Measurements from ENCODE around the gene RPP21. TPM values are rescaled to one million over a fixed set of nuclear protein-coding genes. Genes with fewer than 3 reads are reported as not detected.
A peak's percentile ranks its signal among the peaks of the same experiment; 100 is the strongest.

RPP21 gene
- total RNA-seq, 2 experiments from 2014 or later = 50.4 to 88.1 TPM

GRCh38 chr6:30345852-30346251 is 896 bp downstream of the RPP21 start:
- peaks cover 7% of the 10 kb centered on the region; the same call in 1 of the 2 replicates for H3K79me2 ChIP-seq (ENCODE audit: insufficient read depth, low read depth, low read length)
- BruUV-seq (replicated peaks) = TSS peak; percentile 60
- no peaks in the 10 kb centered on the region for H3K9me2 ChIP-seq (ENCODE audit: insufficient read depth, low read length)
- CTCF ChIA-PET (ENCODE audit: unreplicated experiment) = interaction anchor here (0.7 kb wide), 1 partner anchor 138 kb away, joined by 3 read pairs; no protein-coding TSS in a partner anchor
- POLR2A ChIA-PET = interaction anchor here (0.6 kb wide), 2 partner anchors 9 to 25 kb away, joined by 3 read pairs; no protein-coding TSS in a partner anchor
- intact Hi-C loops (cut with micrococcal nuclease; ENCODE audit: unreplicated experiment) = loop anchor here (1.0 to 10.0 kb wide), 4 partner anchors 19 to 281 kb away; partner anchors contain the start of genes POLR1H, PPP1R11 and TRIM26
- H3K4me1 ChIP-seq (ENCODE audit: insufficient read depth, low read length, poor library complexity, severe bottlenecking) = peaks cover 29% of the 10 kb centered on the region
- H3K4me2 ChIP-seq (ENCODE audit: low read length) = peak overlapping the region; percentile 79
- H3K9me3 ChIP-seq (ENCODE audit: low read length) = no peaks in the 10 kb centered on the region
- peaks cover 23% of the 10 kb centered on the region for H3K36me3 ChIP-seq (ENCODE audit: insufficient read depth, low read length)
- DNase-seq (ENCODE audit: low spot score) = no peak
- TF ChIP-seq, protein P1, sequence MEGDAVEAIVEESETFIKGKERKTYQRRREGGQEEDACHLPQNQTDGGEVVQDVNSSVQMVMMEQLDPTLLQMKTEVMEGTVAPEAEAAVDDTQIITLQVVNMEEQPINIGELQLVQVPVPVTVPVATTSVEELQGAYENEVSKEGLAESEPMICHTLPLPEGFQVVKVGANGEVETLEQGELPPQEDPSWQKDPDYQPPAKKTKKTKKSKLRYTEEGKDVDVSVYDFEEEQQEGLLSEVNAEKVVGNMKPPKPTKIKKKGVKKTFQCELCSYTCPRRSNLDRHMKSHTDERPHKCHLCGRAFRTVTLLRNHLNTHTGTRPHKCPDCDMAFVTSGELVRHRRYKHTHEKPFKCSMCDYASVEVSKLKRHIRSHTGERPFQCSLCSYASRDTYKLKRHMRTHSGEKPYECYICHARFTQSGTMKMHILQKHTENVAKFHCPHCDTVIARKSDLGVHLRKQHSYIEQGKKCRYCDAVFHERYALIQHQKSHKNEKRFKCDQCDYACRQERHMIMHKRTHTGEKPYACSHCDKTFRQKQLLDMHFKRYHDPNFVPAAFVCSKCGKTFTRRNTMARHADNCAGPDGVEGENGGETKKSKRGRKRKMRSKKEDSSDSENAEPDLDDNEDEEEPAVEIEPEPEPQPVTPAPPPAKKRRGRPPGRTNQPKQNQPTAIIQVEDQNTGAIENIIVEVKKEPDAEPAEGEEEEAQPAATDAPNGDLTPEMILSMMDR (conservative IDR thresholded peaks at IDR 0.05; ENCODE audit: low read length) = no peak
- H4K20me1 ChIP-seq (ENCODE audit: insufficient read depth, low read length) = no peaks in the 10 kb centered on the region
- peak overlapping the region; percentile 82 for H3K4me3 ChIP-seq (ENCODE audit: low read depth, low read length, poor library complexity, severe bottlenecking)
- H3K27ac ChIP-seq (ENCODE audit: low read depth, low read length, poor library complexity, severe bottlenecking) = no peak overlapping the region
- 0 out of 2 replicates have a peak overlapping the region, but pooled peaks have one; percentile 25 for H2AFZ ChIP-seq (ENCODE audit: low read length)

- DNase-seq (ENCODE audit: low spot score) = no peak
- peaks cover 29% of the 10 kb centered on the region for H3K4me1 ChIP-seq (ENCODE audit: insufficient read depth, low read length, poor library complexity, severe bottlenecking)
- H3K4me2 ChIP-seq (ENCODE audit: low read length) = no peak overlapping the region
- BruUV-seq (replicated peaks) = no TSS peak
- no peak overlapping the region for H3K4me3 ChIP-seq (ENCODE audit: low read depth, low read length, poor library complexity, severe bottlenecking)
- no peak overlapping the region for H3K27ac ChIP-seq (ENCODE audit: low read depth, low read length, poor library complexity, severe bottlenecking)
- CTCF ChIA-PET (ENCODE audit: unreplicated experiment) = no interaction called here
- no peak overlapping the region for H2AFZ ChIP-seq (ENCODE audit: low read length)
- no peaks in the 10 kb centered on the region for H4K20me1 ChIP-seq (ENCODE audit: insufficient read depth, low read length)
- TF ChIP-seq, protein P1 (conservative IDR thresholded peaks at IDR 0.05; ENCODE audit: low read length) = no peak
- POLR2A ChIA-PET = no interaction called here
- no peaks in the 10 kb centered on the region for H3K9me3 ChIP-seq (ENCODE audit: low read length)
- peaks cover 7% of the 10 kb centered on the region; the same call in 1 of the 2 replicates for H3K79me2 ChIP-seq (ENCODE audit: insufficient read depth, low read depth, low read length)
- no peaks in the 10 kb centered on the region for H3K9me2 ChIP-seq (ENCODE audit: insufficient read depth, low read length)
- intact Hi-C loops (cut with micrococcal nuclease; ENCODE audit: unreplicated experiment) = loop anchor here (5.0 to 10.0 kb wide), 2 partner anchors 112 to 284 kb away; partner anchors contain the start of genes POLR1H and PPP1R11
- peaks cover 13% of the 10 kb centered on the region for H3K36me3 ChIP-seq (ENCODE audit: insufficient read depth, low read length)
These were observed 4.0 kb downstream of the RPP21 start for GRCh38 chr6:30348957-30349356.

DNA sequence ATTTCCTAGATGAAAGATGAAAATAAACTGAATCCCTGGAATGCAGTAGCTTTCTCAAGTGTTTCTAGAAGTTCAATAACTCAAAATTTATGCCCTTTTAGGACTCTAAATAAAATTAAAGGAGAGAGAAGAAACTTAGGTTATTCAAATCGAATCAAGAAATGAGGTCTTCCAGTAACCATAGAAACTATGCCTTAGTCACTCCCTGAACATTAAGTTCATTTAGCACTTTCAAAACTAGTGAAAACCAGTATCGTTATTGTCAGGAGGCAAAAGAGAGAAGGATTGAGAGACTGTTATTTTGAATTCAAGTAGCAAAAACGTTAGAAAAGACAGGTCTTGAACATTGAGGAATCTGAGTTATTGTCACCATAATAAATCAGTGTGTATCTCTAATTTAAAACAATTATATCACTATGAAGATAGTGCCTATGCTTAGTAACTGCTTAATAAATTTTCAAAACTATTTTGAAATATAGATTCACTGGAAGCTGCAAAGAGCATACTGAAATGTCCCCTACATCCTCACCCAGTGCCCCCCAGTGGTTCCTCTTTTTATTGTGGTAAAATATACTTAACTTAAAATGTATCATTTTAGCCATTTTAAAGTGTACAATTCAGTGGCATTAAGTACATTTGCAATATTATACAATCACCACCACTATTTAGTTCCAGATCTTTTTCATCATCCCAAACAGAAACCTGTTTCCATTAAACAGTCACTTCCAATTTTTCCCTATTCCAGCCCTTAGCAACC is 4.6 kb downstream of the RPP21 start:
- H3K36me3 ChIP-seq (ENCODE audit: insufficient read depth, low read length) = peaks cover 13% of the 10 kb centered on the region
- H2AFZ ChIP-seq (ENCODE audit: low read length) = no peak overlapping the region
- H3K9me3 ChIP-seq (ENCODE audit: low read length) = no peaks in the 10 kb centered on the region
- H3K4me3 ChIP-seq (ENCODE audit: low read depth, low read length, poor library complexity, severe bottlenecking) = no peak overlapping the region
- H3K4me1 ChIP-seq (ENCODE audit: insufficient read depth, low read length, poor library complexity, severe bottlenecking) = peaks cover 29% of the 10 kb centered on the region
- 0 out of 2 replicates have a peak overlapping the region, but pooled peaks have one; percentile 12 for H3K4me2 ChIP-seq (ENCODE audit: low read length)
- H3K27ac ChIP-seq (ENCODE audit: low read depth, low read length, poor library complexity, severe bottlenecking) = no peak overlapping the region
- intact Hi-C loops (cut with micrococcal nuclease; ENCODE audit: unreplicated experiment) = loop anchor here (5.0 to 10.0 kb wide), 3 partner anchors 112 to 597 kb away; partner anchors contain the start of genes POLR1H and PPP1R11
- CTCF ChIA-PET (ENCODE audit: unreplicated experiment) = no interaction called here
- TF ChIP-seq, protein P1 (conservative IDR thresholded peaks at IDR 0.05; ENCODE audit: low read length) = peak; percentile 74
- no peak for TF ChIP-seq EZH2phosphoT487 (IDR thresholded peaks at IDR 0.05; ENCODE audit: borderline replicate concordance, low read depth, low read length)
- no peaks in the 10 kb centered on the region for H3K9me2 ChIP-seq (ENCODE audit: insufficient read depth, low read length)
- no TSS peak for BruUV-seq (replicated peaks)
- peak; percentile 27 for DNase-seq (ENCODE audit: low spot score)
- POLR2A ChIA-PET = interaction anchor here (0.6 to 1.0 kb wide), 2 partner anchors 38 to 45 kb away, joined by 3 to 6 read pairs; no protein-coding TSS in a partner anchor
- H4K20me1 ChIP-seq (ENCODE audit: insufficient read depth, low read length) = no peaks in the 10 kb centered on the region
- H3K79me2 ChIP-seq (ENCODE audit: insufficient read depth, low read depth, low read length) = peaks cover 7% of the 10 kb centered on the region; the same call in 1 of the 2 replicates
